IgD-negative memory B cell (primary cell): ENCODE results near the gene HEATR3. TPM values are rescaled to one million over a fixed set of nuclear protein-coding genes. Genes with fewer than 3 reads are reported as not detected.

Experiments used
- H3K27ac Mint-ChIP-seq, 3 donors: one replicate each; pipeline ENCODE4 v1.8.0; 2020 to 2022; ENCODE audit warnings: mild to moderate bottlenecking in 3 of 3, mixed read lengths in 3 of 3, moderate library complexity in 1 of 3
- H3K27me3 Mint-ChIP-seq: one replicate; pipeline ENCODE4 v1.8.0; 2021; ENCODE audit warnings: mixed read lengths
- H3K36me3 Mint-ChIP-seq: one replicate; pipeline ENCODE4 v1.8.0; 2020; ENCODE audit warnings: mild to moderate bottlenecking, mixed read lengths
- H3K4me1 Mint-ChIP-seq, 3 donors: one replicate each; pipeline ENCODE4 v1.8.0; 2020 to 2022; ENCODE audit warnings: mixed read lengths in 3 of 3, mild to moderate bottlenecking in 1 of 3
- H3K4me3 Mint-ChIP-seq, 4 donors: one replicate each; pipeline ENCODE4 v1.8.0; 2020 to 2022; ENCODE audit warnings: mild to moderate bottlenecking in 4 of 4, mixed read lengths in 4 of 4, moderate library complexity in 3 of 4
- H3K9me3 Mint-ChIP-seq, 3 donors: one replicate each; pipeline ENCODE4 v1.8.0; 2020 to 2021; ENCODE audit warnings: mixed read lengths in 3 of 3, mild to moderate bottlenecking in 1 of 3
- polyA plus RNA-seq: library from polyadenylated mRNA; unstranded; fragments of 300-500 nt; fragmentation: Illumina TruSeq; gene quantifications from one replicate; pipeline ENCODE4 v1.2.3, GENCODE V29; 2021

The HEATR3 gene
- polyA plus RNA-seq, 1 donor from 2014 or later, result 6.9 TPM

DNA sequence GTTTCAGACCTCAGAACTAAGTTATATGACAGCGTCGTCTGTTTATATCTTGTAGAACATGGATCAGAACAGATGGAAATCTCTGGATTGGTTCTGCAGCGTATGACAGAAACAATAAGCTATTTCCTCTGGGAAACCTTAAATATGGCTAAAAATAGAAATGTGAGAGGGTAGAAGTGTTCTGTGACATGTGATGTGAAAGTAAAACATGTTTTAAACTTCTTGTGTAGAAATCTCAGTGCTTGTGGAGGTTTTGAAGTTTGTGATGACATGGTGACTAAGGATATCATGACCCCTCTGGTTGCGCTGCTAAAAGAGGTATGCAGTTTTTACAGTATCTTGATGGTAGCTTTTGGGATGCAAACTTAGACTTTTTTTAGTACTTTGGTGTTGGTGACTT lies 2.8 kb downstream of the HEATR3 start:
- Mint-ChIP-seq H3K4me1 (peaks cover 20 to 30% (median 26%) of the 10 kb centered on the region in 3 donors), H3K9me3 (no peaks in the 10 kb centered on the region)

GRCh38 chr16:50069060-50069459 lies 3.3 kb downstream of the HEATR3 start:
- H3K4me3 Mint-ChIP-seq, result peak overlapping the region in 1 of 4 donors; percentile 67
- H3K9me3 Mint-ChIP-seq, result no peaks in the 10 kb centered on the region
- peaks cover 1% of the 10 kb centered on the region for H3K36me3 Mint-ChIP-seq
- H3K27ac Mint-ChIP-seq, result peak overlapping the region in 1 of 3 donors; percentile 28
- peaks cover 20 to 30% (median 26%) of the 10 kb centered on the region in 3 donors for H3K4me1 Mint-ChIP-seq
- no peaks in the 10 kb centered on the region for H3K27me3 Mint-ChIP-seq

More for the DNA sequence above, 2.8 kb downstream of the HEATR3 start:
- peak overlapping the region in 2 of 3 donors; percentile 26 to 28 for H3K27ac Mint-ChIP-seq
- peak overlapping the region in 2 of 4 donors; percentile 42 to 67 for H3K4me3 Mint-ChIP-seq
- H3K27me3 Mint-ChIP-seq, result no peaks in the 10 kb centered on the region
- peaks cover 1% of the 10 kb centered on the region for H3K36me3 Mint-ChIP-seq

DNA sequence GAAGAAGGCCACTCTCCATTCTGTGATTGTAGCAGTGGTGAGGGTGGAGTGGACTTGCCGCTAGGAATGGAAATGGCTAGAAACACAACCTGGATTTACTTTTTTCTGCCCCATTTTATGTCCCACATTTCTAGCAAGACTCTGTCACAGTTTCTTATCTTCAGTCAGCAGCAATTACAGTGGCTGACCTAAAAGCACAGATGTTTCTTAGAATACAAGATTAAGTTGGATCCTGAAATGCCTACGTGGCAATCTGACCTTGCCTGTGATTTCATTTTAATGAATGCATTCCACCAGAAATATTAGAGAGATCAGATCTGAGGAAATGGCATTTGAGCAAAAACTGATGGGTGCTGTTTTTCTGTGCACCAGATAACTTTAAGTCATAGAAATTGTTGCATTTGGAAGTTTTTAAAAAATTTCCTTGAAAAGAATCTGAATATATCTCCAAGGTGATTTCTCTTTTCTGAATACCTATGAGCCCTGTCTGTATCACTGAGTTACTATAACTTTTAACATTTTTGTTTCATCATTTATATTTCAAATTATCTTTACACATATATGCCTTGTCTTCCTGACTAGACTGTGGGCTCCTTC lies 5.4 kb downstream of the HEATR3 start:
- Mint-ChIP-seq H3K9me3 (no peaks in the 10 kb centered on the region), H3K36me3 (peaks cover 5% of the 10 kb centered on the region), H3K27ac (peak overlapping the region in 1 of 3 donors; percentile 57), H3K4me1 (peaks cover 20 to 25% (median 22%) of the 10 kb centered on the region in 3 donors), H3K27me3 (no peaks in the 10 kb centered on the region), H3K4me3 (no peak overlapping the region)

- H3K9me3 Mint-ChIP-seq, result no peaks in the 10 kb centered on the region
- peaks cover 5% of the 10 kb centered on the region for H3K36me3 Mint-ChIP-seq
- peaks cover 9 to 15% (median 14%) of the 10 kb centered on the region in 3 donors for H3K4me1 Mint-ChIP-seq
- H3K4me3 Mint-ChIP-seq, result no peak overlapping the region
- no peak overlapping the region for H3K27ac Mint-ChIP-seq
- H3K27me3 Mint-ChIP-seq, result no peaks in the 10 kb centered on the region
Observed at GRCh38 chr16:50072730-50073129, 7.0 kb downstream of the HEATR3 start.

GRCh38 chr16:50079397-50080140 lies 13.8 kb downstream of the HEATR3 start:
- no peaks in the 10 kb centered on the region for H3K27me3 Mint-ChIP-seq
- H3K36me3 Mint-ChIP-seq, result peaks cover 7% of the 10 kb centered on the region
- H3K4me3 Mint-ChIP-seq, result no peak overlapping the region
- peak overlapping the region in 1 of 3 donors; percentile 67 for H3K27ac Mint-ChIP-seq
- H3K9me3 Mint-ChIP-seq, result no peaks in the 10 kb centered on the region
- H3K4me1 Mint-ChIP-seq, result peaks cover 0 to 3% (median 0%) of the 10 kb centered on the region in 3 donors

DNA sequence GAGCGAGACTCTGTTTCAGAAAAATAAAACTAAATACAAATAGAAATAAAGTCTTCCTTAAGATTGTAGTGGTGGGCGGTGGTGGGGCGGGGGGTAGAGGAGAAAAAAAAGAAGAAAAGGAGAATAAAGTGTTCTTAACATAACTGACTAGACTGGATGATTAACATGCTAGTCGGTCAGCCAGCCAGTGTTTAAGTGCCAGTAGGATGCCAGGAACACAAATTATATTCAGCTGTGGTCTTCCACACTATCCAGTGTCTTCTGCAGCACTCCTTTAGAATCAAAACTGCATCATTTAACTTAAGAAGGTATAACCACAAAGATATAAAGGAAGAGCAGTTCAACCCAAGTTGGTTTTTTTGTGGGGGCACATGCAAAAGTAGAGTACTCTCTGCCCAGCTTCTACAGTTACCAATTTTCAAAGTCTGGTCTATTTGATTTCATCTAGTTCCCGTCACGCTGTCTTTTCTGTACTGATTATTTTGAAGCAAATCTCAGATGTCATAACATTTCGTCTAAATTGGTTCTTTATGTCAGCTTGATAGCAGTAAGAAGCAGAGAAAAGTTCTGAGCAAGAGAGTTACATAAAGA lies 15.8 kb downstream of the HEATR3 start:
- no peak overlapping the region for H3K27ac Mint-ChIP-seq
- H3K36me3 Mint-ChIP-seq, result peaks cover 3% of the 10 kb centered on the region
- H3K4me1 Mint-ChIP-seq, result peaks cover 0 to 3% (median 0%) of the 10 kb centered on the region in 3 donors
- no peaks in the 10 kb centered on the region for H3K9me3 Mint-ChIP-seq
- no peaks in the 10 kb centered on the region for H3K27me3 Mint-ChIP-seq
- H3K4me3 Mint-ChIP-seq, result no peak overlapping the region

DNA sequence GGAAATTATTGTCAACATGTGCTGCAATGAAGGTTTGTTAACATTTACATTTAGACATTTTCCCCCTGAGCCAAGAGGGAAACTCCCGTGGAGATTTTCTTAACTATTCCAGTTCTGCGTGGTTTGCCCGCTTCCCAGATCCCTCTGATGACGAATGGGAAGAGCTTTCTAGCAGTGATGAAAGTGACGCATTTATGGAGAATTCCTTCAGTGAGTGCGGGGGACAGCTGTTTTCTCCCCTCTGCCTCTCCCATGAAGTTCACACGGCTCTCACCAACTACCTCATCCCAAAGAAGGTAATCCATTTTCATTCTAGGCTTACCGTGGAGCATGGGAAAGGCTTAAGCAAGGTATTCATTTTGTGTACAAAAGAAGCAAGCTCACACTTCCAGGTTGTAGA lies 18.2 kb downstream of the HEATR3 start:
- peaks cover 0 to 3% (median 0%) of the 10 kb centered on the region in 3 donors for H3K4me1 Mint-ChIP-seq
- H3K9me3 Mint-ChIP-seq, result no peaks in the 10 kb centered on the region
- H3K4me3 Mint-ChIP-seq, result no peak overlapping the region
- H3K27me3 Mint-ChIP-seq, result no peaks in the 10 kb centered on the region
- peaks cover 6% of the 10 kb centered on the region for H3K36me3 Mint-ChIP-seq
- no peak overlapping the region for H3K27ac Mint-ChIP-seq

GRCh38 chr16:50086176-50086575 lies 20.4 kb downstream of the HEATR3 start:
- Mint-ChIP-seq H3K27me3 (no peaks in the 10 kb centered on the region), H3K27ac (no peak overlapping the region), H3K4me1 (no peaks in the 10 kb centered on the region), H3K4me3 (no peak overlapping the region), H3K9me3 (no peaks in the 10 kb centered on the region), H3K36me3 (peaks cover 7% of the 10 kb centered on the region)

GRCh38 chr16:50088302-50088701 lies 22.5 kb downstream of the HEATR3 start:
- Mint-ChIP-seq H3K4me3 (no peak overlapping the region), H3K27ac (no peak overlapping the region), H3K9me3 (no peaks in the 10 kb centered on the region), H3K27me3 (no peaks in the 10 kb centered on the region), H3K36me3 (peaks cover 7% of the 10 kb centered on the region), H3K4me1 (no peaks in the 10 kb centered on the region)

DNA sequence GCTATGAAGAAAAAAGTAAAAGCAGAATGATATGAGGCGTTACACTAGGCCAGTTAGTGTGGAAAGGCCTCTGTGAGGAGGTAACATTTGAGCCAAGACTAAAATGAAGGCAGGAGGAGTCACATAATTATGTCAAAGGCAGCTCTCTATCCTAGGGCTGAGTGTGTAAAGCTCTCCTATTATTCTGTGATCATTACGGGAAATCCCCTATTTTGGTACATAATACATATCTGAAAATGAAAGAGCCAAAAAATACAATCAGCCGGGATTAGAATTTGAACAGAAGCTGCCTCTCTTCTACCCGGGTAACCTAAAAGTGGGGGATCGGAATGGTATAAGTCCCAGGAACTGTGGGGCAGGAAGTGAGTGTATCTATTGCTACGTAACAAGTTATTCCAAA lies 27.1 kb downstream of the HEATR3 start:
- Mint-ChIP-seq H3K4me3 (no peak overlapping the region), H3K27me3 (no peaks in the 10 kb centered on the region), H3K9me3 (no peaks in the 10 kb centered on the region), H3K27ac (peak overlapping the region in 1 of 3 donors; percentile 67), H3K4me1 (peaks cover 0 to 1% (median 0%) of the 10 kb centered on the region in 3 donors), H3K36me3 (peaks cover 11% of the 10 kb centered on the region)

- Mint-ChIP-seq H3K4me3 (peak overlapping the region in 1 of 4 donors; percentile 57), H3K9me3 (no peaks in the 10 kb centered on the region), H3K4me1 (peaks cover 0 to 1% (median 0%) of the 10 kb centered on the region in 3 donors), H3K36me3 (peaks cover 11% of the 10 kb centered on the region), H3K27me3 (no peaks in the 10 kb centered on the region), H3K27ac (peak overlapping the region in 2 of 3 donors; percentile 26 to 74)
Observed at GRCh38 chr16:50093607-50094539, 28.1 kb downstream of the HEATR3 start.

DNA sequence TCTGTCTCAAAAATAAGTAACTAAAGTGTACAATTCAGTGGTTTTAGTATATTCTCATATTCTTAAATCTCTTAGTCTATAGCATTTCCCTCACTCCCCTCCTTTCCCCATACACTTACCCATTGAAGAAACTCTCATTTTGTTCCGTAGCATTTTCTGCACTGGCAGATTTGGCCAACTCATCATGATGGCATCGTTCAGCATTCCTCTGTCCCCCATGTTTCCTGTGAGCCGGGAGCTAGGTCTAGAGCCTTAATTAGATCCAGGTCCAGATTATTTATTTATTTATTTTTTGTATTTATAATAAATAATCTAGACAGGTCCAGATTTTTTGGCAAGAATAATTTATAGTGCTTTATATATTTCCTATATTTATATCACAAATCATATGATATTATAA lies 31.0 kb downstream of the HEATR3 start:
- H3K4me1 Mint-ChIP-seq, result peaks cover 0 to 1% (median 0%) of the 10 kb centered on the region in 3 donors
- no peak overlapping the region for H3K4me3 Mint-ChIP-seq
- H3K36me3 Mint-ChIP-seq, result peaks cover 7% of the 10 kb centered on the region
- H3K27me3 Mint-ChIP-seq, result no peaks in the 10 kb centered on the region
- no peaks in the 10 kb centered on the region for H3K9me3 Mint-ChIP-seq
- H3K27ac Mint-ChIP-seq, result no peak overlapping the region

DNA sequence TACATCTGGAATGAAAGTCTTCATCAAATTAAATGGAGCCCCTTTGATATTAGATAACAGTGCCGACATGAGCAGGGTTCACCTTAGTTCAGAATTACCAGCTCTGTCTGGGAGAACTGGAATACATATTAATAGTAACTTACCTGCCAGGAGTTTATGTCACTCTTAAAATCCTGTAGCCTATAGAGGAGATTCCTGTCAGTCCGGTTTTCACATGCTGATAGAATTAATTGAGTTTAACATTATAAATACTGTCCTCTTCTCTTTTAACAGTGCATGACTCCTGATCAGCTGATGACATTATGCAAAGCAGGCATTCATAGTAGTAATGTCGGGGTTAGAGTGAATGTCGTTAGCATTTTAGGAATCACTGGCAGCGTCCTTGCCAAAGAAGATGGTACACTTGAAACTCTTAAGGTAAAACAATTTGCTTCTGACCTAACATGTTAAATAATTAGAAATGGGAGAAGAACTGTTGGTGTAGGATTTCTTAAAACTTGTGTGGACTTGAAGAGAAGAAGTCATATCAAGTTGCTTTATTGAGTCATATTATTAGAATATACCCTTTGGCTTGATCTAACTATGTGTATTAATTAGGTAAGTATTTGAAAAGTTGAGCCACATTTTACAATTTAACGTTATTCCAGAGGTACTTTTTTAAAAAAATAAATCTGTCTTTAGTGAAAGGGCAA lies 34.3 kb downstream of the HEATR3 start:
- H3K36me3 Mint-ChIP-seq, result peaks cover 4% of the 10 kb centered on the region
- no peak overlapping the region for H3K27ac Mint-ChIP-seq
- H3K4me3 Mint-ChIP-seq, result no peak overlapping the region
- H3K4me1 Mint-ChIP-seq, result no peaks in the 10 kb centered on the region
- no peaks in the 10 kb centered on the region for H3K9me3 Mint-ChIP-seq
- H3K27me3 Mint-ChIP-seq, result no peaks in the 10 kb centered on the region

DNA sequence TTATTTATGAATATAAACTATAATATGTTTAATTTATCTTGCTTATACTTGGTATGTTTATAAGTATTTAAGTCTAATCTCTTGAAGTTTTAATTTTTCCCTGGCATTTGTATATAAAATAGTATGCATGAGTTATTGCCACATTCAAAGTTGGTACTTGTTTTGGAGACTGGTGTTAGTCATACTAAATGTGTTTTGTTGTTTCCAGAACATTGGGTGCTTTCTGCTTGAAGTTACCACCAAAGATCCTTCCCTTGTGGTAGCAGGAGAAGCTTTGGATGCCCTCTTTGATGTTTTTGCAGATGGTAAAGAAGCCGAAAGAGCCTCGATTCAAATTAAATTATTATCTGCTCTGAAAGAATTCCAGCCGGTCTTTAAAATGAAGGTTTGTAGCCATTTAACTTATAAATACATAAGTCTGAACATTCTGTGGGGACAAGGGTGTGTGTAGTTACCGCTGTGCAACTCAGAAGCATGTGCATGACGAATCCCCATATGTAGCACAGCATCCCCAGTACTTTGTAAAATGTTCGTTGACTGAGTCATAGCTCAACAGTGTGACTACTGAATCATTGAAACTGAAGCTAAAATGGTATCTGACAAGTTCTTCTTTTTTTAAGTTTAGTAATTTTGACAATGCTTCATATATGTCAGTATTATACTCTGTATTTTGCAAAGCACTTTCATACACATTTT lies 36.4 kb downstream of the HEATR3 start:
- peaks cover 5% of the 10 kb centered on the region for H3K36me3 Mint-ChIP-seq
- H3K27ac Mint-ChIP-seq, result peak overlapping the region in 1 of 3 donors; percentile 54
- no peak overlapping the region for H3K4me3 Mint-ChIP-seq
- no peaks in the 10 kb centered on the region for H3K9me3 Mint-ChIP-seq
- H3K27me3 Mint-ChIP-seq, result no peaks in the 10 kb centered on the region
- H3K4me1 Mint-ChIP-seq, result no peaks in the 10 kb centered on the region
